HG03571 (cell line): Measurements from ENCODE around the gene FGF1.

Experiments used
- ATAC-seq: cut with Tn5 transposase; IDR thresholded peaks from one replicate; pipeline ENCODE4 v1.9.1; 2021; ENCODE audit not compliant: unreplicated experiment

FGF1 gene

DNA sequence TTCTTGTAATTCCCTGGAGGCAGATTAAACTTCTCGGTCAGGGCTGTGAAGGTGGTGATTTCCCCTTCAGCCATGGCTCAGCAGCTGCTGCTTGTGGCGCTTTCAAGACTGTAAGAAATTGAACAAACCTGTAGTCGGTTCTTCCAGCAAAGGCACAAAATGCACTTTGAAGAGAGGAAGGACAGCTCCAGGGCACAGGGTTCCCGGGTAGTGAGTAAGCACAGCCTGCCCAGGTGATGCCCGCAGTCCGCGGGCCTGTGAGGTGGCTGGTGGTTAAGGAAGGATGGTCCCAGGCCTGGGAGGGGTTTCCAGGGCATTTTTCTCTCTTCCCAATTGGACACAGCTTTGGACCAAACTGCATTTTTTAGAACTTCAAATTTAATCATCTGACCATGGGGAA, 71.8 kb downstream of the FGF1 start:
- no peak for ATAC-seq

DNA sequence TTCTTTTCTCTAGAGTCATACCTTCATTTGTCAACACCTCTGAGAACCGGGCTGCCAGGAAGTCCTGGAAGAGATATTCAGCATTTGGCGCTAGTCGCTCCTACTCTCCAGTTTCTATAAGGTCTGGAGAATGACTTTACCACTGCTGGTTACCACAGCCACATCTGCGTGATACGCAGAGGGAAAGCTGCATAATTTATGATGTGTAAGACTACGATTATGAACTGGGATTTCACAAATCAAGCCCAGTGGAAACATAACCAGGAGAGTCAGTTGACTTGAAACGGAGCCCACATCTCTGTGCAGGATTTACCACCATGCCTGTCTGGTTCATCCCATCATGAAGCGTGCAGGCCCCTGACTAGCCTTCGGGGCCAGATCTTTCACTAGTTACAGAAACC, 72.6 kb downstream of the FGF1 start:
- no peak for ATAC-seq

DNA sequence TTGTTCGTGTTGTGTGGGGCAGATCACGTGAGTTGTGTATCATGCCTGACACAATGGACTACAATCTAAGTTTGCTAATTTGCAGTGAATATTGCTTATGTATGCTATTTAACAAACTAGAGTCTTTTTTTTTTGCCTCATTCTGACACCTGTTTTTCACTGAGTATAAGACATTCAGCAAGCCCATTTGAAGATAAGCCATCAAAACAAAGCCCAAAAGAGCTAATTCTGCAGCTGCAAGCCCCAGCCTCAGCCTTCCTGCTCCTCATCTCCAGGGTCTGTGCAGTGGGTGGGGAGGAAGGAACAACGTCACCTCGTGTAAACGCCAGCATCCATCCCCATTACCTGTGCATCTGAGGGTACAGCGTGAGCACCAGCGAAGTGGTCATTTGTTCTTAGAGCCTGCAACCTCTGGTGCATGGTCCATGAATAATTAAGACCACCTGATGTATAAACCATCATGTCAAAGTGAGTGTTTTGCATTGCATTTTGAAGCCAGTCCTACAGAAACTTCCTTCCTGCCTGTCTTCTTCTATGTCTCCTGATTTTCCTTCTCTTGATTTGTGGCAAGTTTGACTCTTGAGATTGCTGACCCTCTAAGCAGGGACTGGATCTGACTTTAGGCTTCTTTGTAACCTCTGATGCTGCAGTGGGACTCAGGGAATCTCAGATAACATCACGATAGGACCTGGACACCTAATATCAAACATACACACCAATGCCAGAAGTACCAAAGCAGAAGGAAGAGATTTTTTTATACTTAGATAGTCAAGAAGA, 73.2 kb downstream of the FGF1 start:
- no peak for ATAC-seq

DNA sequence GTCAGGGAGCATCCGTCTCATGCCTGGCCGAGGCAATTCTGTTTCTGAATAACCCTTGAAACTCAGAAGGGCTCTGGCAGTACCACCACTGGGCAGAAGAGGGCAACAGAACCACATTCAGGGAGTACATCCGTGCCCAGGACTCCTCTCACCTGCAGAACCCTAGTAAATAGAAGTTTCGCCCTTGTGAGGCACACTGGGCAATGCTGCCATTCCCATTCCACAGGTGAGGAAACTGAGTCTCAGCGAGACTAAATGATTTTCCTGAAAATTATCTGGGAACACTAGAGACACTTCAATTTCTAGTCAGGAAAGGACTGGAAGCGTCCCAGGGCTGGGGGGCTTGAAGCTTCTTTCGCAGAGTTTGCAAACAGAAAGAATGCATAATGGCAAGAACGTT, 74.7 kb downstream of the FGF1 start:
- ATAC-seq = no peak

DNA sequence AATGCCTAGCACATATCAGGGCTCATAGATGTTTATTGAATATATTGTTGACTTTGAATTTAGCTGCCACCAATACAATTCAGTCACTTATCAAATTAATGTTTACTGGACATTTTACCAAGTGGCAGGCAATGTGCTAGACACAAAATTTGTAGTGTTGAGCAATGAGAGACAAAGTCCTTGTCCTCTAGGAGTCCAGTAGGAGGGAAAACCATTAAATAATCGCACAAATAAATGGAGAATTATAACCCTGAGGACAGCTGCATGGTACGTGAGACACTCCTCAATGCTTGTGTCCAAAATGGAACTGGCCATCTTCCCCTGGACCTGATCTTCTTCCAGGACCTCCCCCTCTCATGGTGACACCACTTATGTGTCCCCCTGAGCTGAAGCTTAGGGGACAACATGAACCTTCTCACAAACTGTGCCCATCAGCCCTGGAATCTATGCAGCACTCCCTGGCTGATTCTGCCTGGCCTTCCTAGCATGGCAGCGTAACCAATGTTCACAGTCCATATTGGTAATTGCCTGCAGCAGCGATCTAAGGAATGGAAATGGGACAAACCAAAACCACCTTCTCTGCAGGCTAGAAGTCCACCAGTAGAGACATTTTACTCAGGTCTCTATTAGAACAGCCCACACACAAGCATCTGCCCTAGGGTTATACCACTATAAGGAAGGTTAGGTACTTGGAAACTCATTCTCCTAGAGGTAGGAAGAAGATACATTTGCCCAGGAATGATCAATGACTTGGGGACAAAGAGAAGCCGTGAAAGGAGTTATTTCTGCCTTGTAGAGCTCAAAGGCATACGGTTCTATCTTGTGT, 75.5 kb downstream of the FGF1 start:
- no peak for ATAC-seq

DNA sequence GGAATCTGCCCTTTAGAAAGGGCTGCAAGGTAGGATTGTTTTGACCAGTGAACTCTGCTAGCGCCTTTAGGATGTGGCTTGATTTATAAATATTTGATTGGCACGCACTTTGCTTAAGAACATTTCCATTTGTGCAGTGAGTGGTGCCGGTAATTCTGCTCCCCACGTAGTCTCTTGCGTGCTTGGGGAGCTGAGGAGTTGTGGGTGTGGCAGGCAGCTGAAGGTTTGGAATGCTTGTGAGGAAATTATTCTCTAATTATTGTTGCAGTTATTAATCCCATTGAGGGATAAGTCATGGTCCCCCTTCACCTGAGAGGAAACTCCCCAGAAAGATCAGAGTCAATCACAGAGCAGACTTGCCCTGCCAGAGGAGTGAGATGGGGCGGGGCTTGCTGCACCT, 76.7 kb downstream of the FGF1 start:
- no peak for ATAC-seq

DNA sequence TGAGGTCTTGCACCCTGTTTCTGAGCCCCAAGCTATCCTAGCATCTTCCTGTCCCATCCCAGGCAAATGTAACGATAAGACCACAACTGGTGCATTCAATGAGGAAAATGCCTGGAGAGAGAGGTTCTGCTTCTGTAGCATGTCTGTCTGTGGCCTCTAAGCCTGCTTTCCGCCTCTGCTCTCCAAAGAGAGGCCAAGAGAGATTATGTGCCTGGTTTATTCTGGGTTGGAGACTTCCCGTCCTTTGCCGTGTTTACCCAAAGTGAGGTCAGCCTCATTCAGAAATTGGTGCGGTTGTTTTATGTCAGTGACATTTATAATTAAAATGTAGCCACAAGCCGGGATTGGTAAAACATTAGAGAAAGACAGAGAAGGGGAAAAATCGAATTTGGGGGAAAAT, 77.8 kb downstream of the FGF1 start:
- no peak for ATAC-seq

DNA sequence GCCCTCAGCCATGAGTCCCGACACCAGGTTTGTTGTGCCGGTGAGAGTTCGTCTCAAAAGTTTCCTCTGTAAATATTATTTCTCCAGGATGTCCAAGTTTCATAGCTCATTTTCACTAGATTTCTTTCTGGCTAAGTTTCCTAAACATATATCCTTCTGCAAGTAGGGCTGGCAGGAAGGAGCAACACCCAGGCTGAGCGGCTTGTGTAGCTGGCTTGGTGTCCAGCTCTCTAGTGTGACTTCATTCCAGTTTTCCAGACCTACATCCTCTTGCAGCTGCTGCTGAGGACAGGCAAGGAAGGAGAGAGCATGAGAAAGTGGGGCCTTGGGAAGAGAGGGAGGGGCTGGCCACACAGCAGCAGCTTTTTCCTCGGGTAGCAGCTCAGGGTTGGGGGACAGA, 80.3 kb downstream of the FGF1 start:
- no peak for ATAC-seq

DNA sequence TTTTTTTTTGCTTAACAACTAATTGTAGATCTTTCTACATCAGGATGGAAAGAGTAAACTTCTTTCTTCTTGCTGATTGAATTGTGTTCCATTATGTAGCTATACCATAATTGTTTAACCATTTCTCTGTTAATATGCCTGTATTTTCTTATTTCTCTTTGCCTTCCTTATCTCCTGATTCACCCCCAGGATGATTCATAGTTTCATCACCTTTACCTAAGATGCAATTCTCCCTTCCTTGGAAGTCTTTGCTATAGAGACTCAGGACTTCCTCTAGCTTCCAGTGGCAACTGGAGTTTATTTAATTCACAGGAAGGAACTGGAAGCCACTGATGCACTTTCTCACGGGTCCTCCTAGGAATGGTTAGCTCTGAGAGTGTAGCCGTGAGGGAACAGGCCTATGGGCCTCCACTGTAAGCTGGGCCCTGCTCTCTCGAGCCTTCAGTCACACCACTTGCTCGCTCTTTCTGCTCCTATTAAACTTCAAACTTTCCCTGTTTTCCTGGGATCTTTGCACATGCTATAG, 83.1 kb downstream of the FGF1 start:
- ATAC-seq = no peak

DNA sequence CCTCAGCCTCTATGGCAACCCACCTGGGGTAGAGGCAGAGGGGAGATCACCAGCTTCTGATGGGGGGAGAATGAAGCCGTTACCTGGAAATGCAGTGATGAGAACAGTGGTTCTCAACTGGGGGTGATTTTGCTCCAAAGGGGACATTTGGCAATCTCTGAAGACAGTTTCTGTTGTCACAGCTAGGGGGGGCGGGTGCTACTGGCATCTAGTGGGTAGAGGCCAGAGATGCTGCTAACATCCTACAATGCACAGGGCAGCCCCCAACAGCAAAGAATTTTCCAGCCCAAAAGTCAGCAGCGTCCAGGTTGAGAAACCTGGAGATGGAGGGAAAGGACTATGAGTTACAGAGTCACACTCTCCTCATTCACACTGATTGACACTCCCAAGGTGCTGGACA, 84.5 kb downstream of the FGF1 start:
- ATAC-seq = no peak

DNA sequence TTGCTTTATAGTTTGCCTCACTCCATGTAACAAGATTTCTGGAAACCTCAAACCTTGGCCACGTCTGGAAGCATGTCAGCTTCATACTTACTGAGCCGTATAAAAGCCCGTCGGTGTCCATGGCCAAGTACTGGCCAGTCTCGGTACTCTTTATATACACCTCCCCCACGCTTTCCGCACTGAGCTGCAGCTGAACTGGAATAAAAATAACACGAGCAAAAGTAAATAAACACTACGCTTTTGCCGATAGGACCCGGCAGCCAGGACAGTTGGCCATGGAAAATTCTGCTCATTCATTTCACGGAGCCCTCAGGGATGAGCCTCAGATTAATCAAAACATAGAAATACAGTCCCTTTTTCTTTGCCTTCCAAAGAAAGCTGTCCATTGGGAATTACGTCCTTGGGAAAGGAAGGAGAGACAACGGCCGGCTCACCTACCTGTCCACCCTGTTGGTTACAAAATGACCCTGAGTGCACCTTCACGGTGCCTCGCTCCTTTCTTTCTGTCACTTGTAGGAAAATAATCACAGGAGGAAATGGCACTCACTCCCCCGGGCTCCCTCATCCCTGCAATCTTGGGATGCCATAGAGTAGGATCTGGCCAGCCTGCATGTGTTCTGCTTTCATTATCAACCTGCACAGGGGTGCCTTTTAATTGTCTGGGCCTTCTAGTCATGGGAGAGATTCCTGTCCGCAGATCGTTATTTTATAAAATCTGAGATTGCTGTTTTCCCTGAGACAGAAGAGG, 85.1 kb downstream of the FGF1 start:
- ATAC-seq = no peak

DNA sequence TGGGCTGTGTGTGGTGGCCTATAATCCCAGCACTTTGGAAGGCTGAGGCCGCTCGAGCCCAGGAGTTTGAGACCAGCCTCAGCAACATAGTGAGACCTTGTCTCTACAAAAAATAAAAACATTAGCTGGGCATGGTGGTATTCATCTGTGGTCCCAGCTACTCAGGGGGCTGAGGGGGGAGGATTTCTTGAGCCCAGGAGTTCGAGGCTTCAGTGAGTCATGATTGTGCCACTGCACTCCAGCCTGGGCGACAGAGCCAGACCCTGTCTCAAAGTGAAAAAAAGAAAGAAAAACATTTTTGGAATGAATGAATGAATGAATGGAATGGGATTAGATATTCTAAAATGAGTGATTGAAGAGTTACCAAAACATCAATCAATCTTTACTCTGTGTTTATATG, 85.8 kb downstream of the FGF1 start:
- ATAC-seq = no peak

DNA sequence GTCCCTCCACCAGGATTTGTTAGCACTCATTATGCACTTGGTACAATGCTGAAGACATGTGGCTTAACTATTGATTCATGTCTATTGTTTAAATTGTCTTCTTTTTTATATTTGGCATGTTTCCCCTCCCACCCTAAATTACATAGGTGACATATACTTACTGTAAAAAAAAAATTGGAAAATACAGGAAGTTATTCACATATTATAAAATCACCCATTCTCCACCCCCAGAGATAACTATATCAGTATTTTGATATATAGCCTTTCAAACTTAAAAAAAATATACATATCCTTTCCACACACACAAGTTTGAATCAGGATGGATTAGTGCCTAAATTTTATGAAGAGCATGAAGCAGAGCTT, 87.6 kb downstream of the FGF1 start:
- no peak for ATAC-seq

DNA sequence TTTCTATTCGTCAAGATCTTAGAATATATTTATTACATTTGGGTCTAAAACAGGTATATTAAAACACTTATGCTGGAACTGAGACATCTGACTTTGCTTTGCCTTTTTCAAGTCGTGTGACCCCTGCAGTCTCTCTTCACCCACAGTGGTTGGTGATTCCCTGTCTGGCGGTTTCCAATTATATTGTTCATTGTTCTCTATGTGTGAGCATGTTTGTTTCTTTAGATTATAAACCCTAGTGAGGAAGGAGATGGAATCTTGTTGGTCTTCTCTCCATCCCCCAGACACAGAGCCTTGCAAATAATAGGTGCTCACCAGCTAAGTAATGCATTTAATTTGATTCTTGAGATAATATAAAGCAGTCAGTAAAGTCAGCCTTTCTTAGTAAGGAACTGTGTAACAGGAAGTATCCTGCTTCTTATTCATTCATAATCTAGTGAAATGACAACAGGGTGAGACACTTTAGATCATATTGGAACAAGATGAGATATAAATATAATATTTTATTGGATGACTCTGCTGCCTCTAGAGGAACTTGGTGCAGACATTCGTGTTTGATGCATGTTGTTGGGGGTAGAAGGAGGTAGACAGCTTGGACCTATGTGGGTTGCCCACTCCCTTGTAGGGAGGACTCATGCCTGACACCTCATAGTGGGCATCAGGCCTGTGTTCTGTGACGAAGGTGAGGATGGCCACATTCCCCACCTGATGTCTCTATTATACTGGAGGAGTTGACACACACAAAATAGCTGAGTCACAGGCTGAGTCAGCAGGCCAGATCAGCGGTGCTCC, 88.1 kb downstream of the FGF1 start:
- ATAC-seq = no peak

DNA sequence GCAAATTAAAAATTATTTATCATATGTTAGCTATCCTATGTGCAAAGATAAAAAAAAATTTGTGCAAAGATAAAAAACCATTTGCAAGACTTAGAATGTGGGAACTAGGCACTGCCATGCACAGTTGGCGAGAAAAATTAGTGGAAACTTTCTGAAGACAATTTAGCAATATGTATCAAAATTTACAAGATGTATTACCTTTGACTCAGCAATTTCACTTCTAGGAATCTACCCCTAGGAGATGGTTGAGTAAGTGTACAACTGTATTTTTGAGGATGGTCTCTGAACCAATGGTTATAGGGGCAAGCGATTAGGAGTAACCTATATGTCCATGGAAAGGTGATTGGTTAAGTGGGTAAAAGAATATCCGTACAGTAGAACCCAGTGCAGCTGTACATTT, 88.9 kb downstream of the FGF1 start:
- ATAC-seq = no peak

DNA sequence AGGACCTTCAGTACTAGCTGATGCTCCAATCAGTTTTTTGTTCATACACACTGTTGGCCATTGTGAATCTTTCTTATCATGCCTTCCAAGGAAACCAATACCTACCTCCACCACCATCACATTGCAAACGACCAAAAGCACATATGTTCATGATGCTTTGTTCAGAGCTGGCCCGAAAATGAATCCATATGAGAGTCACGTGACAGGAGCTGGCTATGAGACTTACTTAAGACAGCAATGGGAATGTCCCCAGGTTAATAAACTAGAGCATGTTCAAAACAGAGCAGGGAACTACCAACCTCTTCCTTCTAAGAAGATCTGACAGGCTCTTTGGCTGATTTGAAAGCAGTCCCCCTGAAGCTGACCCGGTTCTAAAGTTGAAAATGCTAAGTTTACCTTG, 93.5 kb downstream of the FGF1 start:
- no peak for ATAC-seq

DNA sequence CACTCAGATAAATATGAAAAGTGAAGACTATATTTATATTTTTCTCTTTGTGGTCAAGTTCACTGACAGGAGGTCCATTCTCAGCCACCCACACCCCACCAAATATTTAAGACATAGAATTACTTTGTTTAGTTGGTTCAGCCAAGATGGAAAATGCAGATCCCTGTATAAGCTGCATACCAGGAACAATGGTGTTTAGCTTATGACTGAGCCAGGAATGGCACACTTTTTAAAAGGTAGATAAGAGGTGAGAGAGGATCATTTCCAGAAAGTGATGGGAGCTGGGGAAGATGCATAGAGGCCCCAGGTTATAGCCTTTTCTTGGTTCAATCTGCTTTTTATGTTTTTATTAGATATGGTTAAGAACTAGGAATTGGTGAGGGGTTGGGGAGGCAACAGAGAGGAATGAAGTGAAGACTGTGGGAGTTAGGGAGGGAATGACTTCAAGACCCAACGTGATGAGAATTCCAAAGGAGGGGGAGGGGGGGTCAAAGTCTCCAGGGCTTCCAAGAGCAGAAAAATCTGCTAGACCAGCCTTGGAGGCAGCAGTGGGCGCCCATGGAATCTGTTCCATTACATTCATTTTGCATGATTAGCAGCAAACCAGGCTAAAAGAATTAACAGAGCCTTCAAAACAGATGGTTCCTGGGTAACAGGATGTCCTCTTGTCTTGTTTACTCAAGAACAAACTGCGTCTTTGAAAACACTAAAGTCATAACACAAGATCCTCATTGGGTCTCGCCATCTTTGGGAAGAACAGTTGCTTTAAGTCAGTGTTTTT, 95.2 kb downstream of the FGF1 start:
- ATAC-seq = no peak

DNA sequence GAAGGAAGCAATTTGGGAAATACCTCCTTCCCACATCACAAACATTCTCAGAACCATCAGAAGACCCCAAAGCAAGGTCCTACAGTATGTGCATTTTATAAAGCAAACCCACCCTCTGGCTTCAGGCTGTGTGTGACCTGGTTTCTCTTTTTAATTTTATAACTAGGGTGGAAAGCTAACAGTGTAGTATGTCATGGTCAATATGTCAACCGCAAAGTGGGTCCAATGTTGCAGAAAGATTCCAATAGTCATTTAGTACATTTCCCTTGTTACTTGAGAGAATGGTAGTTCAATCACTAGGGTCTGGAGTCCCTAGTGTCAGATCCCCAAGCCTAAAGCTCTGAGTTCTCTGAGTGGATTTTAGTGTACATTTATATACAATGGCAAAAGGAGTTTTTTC, 96.2 kb downstream of the FGF1 start:
- ATAC-seq = no peak

DNA sequence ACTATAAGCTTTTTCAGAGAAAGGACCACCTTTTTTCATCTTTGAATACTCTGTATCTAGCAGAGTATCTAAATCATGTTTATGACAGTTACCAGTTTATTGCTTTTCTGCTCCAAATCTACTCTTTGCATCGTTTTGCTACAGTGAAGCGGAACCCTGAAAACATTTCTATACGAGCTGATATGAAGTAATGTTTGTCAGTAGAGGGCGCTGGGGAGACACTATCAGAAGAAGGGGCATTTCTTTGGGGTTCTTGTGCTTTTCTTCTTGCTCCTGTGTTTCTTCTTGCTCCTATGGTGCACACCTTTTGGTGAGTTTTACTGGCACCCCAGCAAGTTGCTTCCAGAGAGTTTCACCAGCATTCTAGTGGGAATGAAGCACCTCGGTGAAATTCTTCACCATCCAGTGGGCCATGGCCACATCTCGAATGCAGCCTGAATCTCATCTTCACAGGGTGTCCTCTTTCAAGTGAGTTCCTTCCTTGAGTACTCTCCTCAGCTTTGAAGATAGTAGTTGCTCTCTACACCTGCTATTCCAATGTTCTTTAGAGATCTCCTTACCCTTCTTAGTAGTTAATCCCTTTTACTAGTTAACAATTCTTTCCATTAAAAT, 98.4 kb downstream of the FGF1 start:
- ATAC-seq = no peak

DNA sequence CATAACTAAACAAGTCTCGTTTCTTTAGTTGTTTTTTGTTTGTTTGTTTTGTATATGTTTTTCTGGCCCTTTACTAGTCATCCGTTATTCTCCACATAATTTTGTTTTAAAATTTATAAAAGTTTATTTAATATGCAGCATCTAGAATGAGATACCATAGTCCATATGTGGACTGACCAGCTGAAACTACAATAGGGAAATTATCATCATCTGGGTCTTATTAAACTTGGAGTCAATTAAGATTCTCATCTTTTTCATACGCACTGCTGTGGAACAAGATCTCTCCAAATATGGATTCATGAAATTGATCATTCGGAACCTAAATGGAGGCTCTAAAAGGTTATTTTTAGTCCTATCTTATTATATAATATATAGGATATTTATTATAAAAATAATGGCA, 99.3 kb downstream of the FGF1 start:
- no peak for ATAC-seq
